ENCODE data around the gene EXOC6.

The EXOC6 gene

DNA sequence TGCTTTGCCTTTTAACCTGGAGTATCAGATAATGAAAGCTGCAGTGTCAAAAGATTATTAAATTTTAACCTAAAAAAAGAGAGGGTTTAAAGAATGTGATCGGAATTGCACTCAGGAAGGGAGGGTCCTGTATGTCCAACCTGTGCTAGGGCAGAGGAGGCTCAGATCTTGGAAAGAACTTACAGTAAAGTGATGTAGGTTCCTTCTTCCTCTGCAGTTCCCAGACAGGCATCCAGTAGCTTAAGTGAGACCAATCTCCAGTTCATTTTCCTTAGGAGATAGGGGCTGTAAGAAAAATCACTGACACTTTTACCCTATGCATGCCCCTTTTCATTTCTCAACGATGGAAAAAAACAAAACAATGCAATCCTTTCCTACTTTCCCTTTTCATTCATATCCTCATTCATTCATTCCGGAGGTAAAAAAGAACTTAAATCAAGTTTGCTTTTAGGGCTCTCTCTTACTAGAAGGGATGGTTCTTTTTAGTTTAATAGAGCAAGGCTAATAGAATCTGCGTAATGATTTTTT, 28.3 kb downstream of the EXOC6 start:
- Histone ChIP-seq H3K4me3 (ENCODE audit: low read depth, low read length) (no peak overlapping the region), H3K36me3 (no peaks in the 10 kb centered on the region), H3K9me3 (no peaks in the 10 kb centered on the region), H3K27me3 (no peaks in the 10 kb centered on the region), H3K4me1 (no peaks in the 10 kb centered on the region)
- DNase-seq: no peak
- no peak for TF ChIP-seq CTCF (IDR thresholded peaks at IDR 0.05; ENCODE audit: low read depth, low read length)

DNA sequence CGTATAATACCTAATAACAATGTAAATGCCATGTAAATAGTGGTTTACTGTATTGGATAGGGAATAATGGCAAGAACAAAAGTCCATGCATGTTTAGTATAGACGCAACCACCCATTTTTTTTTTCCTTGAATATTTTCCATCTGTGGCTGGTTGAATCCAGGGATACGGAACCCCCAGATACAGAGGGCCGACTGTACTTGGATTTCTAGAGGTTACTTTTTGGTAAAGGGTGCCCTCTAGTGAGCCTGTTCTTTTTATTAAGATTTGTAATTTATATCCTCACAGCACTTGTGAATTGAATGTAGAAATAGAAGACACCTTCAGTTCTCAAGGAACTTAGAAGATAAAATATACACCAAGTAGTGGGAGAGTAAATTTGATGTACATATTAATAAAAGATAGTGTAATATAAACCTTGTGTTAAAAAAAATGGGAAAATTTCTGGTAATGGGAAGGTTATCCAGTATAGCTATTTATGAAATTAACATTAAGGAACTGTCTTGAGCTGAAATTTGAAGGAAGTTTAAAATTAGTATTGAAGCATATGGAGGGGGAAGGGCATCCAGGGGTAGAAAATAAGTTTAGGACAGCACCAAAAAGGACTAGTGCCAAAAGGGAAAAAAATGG, 32.0 kb downstream of the EXOC6 start:
- peak; percentile 48 for TF ChIP-seq CTCF (IDR thresholded peaks at IDR 0.05; ENCODE audit: low read depth, low read length)
- Histone ChIP-seq H3K4me1 (no peaks in the 10 kb centered on the region), H3K4me3 (ENCODE audit: low read depth, low read length) (no peak overlapping the region), H3K9me3 (no peaks in the 10 kb centered on the region), H3K27me3 (no peaks in the 10 kb centered on the region), H3K36me3 (no peaks in the 10 kb centered on the region)
- DNase-seq: peak; percentile 19

DNA sequence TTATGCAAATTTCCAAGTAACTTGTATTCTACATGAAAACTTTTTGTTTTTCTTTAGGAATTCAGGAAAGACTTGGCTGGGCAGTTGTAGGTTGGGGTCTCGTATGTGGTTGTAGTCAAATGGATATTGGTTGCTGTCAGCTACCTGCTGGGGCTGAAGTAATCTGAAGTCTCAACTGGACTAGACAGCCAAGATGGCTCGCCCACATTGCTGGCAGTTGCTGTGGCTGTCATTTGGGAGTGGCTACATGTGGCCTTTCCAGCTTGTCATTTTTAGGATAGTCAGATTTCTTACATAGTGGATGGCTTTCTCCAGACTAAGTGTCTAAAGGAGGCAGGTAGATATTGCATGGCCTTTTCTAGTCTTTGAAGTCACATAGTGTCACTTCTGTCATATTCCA, 32.6 kb downstream of the EXOC6 start:
- H3K9me3 ChIP-seq: no peaks in the 10 kb centered on the region
- H3K36me3 ChIP-seq: no peaks in the 10 kb centered on the region
- H3K4me3 ChIP-seq (ENCODE audit: low read depth, low read length): no peak overlapping the region
- TF ChIP-seq CTCF (IDR thresholded peaks at IDR 0.05; ENCODE audit: low read depth, low read length): no peak
- no peaks in the 10 kb centered on the region for H3K27me3 ChIP-seq
- H3K4me1 ChIP-seq: no peaks in the 10 kb centered on the region
- DNase-seq: no peak

- no peak for DNase-seq
These were observed 38.1 kb downstream of the EXOC6 start for GRCh38 chr10:92886334-92886961.

DNA sequence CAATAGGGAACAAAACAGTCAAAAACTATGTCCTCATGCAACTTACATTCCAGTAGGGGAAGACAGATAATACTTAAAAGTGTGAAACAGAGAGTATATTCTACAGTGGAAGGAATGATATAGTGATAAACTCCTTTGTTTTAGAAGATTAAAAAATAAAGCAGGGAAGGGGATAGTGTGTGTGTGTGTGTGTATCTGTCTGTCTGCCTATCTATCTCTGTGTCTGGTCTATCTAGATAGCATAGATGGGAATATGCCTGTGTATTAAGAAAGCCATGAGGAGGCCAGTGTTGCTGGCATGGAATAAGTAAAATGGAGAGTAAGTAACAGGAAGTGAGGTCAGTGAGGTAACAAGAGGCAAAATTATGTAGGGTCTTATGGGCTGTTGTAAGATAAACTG, 42.2 kb downstream of the EXOC6 start:
- no peak for DNase-seq
- no peaks in the 10 kb centered on the region for H3K27me3 ChIP-seq
- peaks cover 7% of the 10 kb centered on the region for H3K4me1 ChIP-seq
- TF ChIP-seq CTCF (IDR thresholded peaks at IDR 0.05; ENCODE audit: low read depth, low read length): no peak
- no peak overlapping the region for H3K4me3 ChIP-seq (ENCODE audit: low read depth, low read length)
- no peaks in the 10 kb centered on the region for H3K36me3 ChIP-seq
- no peaks in the 10 kb centered on the region for H3K9me3 ChIP-seq

More at GRCh38 chr10:92886334-92886961, 38.1 kb downstream of the EXOC6 start:
- Histone ChIP-seq H3K9me3 (no peaks in the 10 kb centered on the region), H3K4me1 (no peaks in the 10 kb centered on the region), H3K36me3 (no peaks in the 10 kb centered on the region), H3K27me3 (no peaks in the 10 kb centered on the region), H3K4me3 (ENCODE audit: low read depth, low read length) (no peak overlapping the region)
- TF ChIP-seq CTCF (IDR thresholded peaks at IDR 0.05; ENCODE audit: low read depth, low read length): no peak
